Measurements from ENCODE around the gene MLYCD.

MLYCD gene

GRCh38 chr16:83925095-83925905 is 26.4 kb downstream of the MLYCD start:
- no peak for DNase-seq (ENCODE audit: extremely low read depth in 1 of 2, low read depth in 1 of 2)

GRCh38 chr16:83925957-83926725 is 27.2 kb downstream of the MLYCD start:
- DNase-seq (ENCODE audit: extremely low read depth in 1 of 2, low read depth in 1 of 2), result no peak

GRCh38 chr16:83926726-83927397 is 27.9 kb downstream of the MLYCD start:
- peak; percentile 17 to 29 for DNase-seq (ENCODE audit: extremely low read depth in 1 of 2, low read depth in 1 of 2)

- no peak for DNase-seq (ENCODE audit: extremely low read depth in 1 of 2, low read depth in 1 of 2)
These were observed 29.6 kb downstream of the MLYCD start for GRCh38 chr16:83928341-83929055.

- DNase-seq (ENCODE audit: extremely low read depth in 1 of 2, low read depth in 1 of 2), result no peak
These were observed 31.1 kb downstream of the MLYCD start for GRCh38 chr16:83929811-83930555.

- DNase-seq (ENCODE audit: extremely low read depth in 1 of 2, low read depth in 1 of 2), result no peak
These were observed 32.0 kb downstream of the MLYCD start for GRCh38 chr16:83930730-83931500.

- no peak for DNase-seq (ENCODE audit: extremely low read depth in 1 of 2, low read depth in 1 of 2)
These were observed 32.6 kb downstream of the MLYCD start for GRCh38 chr16:83931556-83931955.

- DNase-seq (ENCODE audit: extremely low read depth in 1 of 2, low read depth in 1 of 2), result no peak
These were observed 33.4 kb downstream of the MLYCD start for GRCh38 chr16:83932304-83932703.

GRCh38 chr16:83932955-83933673 is 34.2 kb downstream of the MLYCD start:
- DNase-seq (ENCODE audit: extremely low read depth in 1 of 2, low read depth in 1 of 2), result no peak

GRCh38 chr16:83933885-83934683 is 35.2 kb downstream of the MLYCD start:
- DNase-seq (ENCODE audit: extremely low read depth in 1 of 2, low read depth in 1 of 2), result no peak

- no peak for DNase-seq (ENCODE audit: extremely low read depth in 1 of 2, low read depth in 1 of 2)
These were observed 35.7 kb downstream of the MLYCD start for GRCh38 chr16:83934684-83934977.

- no peak for DNase-seq (ENCODE audit: extremely low read depth in 1 of 2, low read depth in 1 of 2)
These were observed 36.3 kb downstream of the MLYCD start for GRCh38 chr16:83935005-83935857.

GRCh38 chr16:83935858-83936255 is 36.9 kb downstream of the MLYCD start:
- no peak for DNase-seq (ENCODE audit: extremely low read depth in 1 of 2, low read depth in 1 of 2)

GRCh38 chr16:83936581-83937165 is 37.8 kb downstream of the MLYCD start:
- no peak for DNase-seq (ENCODE audit: extremely low read depth in 1 of 2, low read depth in 1 of 2)

GRCh38 chr16:83937267-83937666 is 38.4 kb downstream of the MLYCD start:
- no peak for DNase-seq (ENCODE audit: extremely low read depth in 1 of 2, low read depth in 1 of 2)

- DNase-seq (ENCODE audit: extremely low read depth in 1 of 2, low read depth in 1 of 2), result no peak
These were observed 39.3 kb downstream of the MLYCD start for GRCh38 chr16:83937922-83938885.

Measured in stimulated activated CD8-positive, alpha-beta memory T cell treated with anti-CD3 and anti-CD28 coated beads, Interleukin-7, amount 100 ng/mL, for 48 hours (primary cell).